DMS53 treated with DMSO at 0.1 percent for 48 hours (cell line): ENCODE data around the gene ONECUT3.
"Not testable (repeated sequence)": the region's sequence is repeated elsewhere in the genome, so short reads cannot be mapped to it uniquely, and the experiment has no call there.

ENCODE experiments used
- DNase-seq: peaks from one replicate; lab custom pipeline; 2025; ENCODE audit not compliant: unreplicated experiment; lab: John Stamatoyannopoulos, UW

ONECUT3 gene

DNA sequence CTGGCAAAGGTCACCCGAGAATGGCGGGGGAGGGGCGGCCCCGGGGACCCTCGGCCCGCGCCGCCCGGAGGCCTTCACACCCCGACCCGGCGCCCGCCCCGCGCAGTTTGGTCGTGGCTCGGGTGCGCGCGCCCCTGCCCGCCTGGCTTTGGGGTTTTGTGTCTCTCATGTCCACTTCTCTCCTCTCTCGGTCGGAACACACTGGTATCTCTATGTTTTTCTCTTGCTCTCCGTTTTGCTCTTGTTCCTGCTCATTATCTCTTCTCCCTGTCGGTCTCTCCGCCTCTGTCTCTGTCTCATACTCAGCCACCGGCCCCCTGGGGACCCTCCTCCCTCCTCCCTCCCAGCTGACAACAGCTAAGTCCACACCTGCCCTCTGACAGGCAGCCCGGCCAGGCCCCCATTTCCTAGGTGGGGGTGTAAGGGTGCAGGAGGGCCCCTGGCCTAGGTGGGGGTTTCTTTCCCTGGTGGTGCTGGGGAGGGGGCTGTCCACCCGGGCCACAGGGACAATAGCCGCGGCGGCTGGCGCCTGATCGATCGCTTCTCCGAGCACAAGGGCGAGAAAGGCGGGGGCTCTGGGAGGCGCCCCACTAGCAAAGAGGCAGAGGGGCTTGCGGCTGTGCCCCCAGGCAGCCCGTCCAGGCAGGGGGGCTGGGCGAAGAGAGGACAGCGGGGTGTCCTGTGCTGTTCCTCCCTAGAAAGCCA, 2.3 kb downstream of the ONECUT3 start:
- no peak for DNase-seq

DNA sequence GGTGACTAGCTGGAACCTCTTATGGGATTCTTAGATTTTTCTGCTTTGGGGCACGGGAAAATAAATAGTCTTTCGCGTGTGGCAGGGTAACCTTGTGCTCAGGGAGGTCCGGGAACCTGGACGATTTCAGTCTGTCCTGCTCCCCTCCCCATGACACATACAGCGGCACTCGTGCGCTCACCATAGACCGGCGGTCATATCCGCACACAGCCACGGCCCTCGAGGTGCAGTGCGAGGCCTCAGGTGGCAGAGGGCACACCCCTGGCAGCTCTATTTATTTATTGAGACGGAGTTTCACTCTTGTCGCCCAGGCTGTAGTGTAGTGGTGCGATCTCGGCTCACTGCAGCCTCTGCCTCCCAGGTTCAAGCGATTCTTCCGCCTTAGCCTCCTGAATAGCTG, 3.0 kb downstream of the ONECUT3 start:
- no peak for DNase-seq

DNA sequence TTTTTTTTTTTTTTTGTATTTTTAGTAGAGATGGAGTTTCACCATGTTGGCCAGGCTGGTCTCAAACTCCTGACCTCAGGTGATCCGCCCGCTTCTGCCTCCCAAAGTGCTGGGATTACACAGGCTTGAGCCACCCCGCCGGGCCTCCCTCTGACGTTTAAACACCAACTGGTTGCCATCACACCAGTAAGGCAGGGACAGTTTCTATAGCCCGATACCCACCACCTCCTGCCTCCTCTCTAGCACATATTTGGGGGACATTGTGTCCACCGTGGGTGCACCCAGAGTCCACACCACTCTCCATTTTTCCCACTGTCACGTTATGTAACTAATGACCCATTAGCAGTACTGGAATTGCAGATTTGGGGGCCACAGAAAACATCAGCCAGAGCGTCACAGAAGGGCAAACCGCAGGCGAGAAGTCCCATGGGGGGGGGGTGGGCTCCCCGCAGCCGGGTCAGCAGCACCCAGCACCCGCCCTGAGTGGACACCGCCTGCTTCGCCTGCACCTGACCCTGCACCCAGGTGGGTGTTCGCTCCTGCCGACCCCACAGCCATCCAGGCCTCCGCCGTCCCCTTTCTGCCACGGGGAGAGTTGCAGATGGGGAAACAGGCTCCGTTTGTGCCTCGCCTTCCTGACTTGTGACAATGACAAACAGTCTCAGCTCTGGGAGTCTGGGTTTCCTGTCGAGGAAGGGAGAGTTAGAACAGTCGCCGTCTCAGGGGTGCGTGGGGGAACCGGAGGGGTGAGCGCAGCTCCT, 3.6 kb downstream of the ONECUT3 start:
- DNase-seq, result no peak

DNA sequence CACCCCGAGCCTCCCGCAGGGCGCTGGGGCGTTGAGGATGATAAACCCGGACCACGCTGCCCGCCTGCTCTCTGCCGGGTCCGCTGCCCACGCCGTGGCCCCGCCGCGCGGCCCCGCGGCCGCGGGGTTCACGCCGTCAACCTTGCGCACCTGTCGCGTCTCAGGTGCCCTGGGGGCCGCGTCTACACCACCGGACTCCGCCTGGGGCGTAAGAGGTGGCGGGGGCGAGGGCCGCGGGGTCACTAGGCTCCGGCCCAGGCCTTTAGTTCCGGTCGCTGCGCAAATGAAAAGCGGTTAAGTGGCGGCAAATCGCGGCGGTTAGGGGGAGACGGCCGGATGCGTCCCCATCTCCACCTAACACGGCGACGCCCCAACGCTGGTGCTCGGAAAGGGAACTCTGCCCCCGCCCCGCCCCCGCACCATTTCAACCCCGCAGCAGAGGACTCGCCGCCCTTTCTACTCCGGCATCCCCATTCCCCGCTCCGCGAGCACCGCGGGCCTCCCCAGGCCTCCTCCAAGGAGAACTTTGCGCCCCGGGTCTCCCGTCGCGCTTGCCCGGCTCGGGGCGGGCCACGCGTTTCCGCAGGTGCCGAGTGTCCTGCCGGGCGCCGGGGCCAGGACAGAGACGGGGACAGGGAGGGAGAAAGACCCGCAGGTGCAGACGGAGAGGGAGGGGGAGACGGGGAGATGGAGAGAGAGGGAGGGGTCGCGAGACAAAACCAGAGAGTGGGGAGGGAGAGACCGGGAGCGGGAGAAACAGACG, 4.3 kb downstream of the ONECUT3 start:
- DNase-seq, result no peak

DNA sequence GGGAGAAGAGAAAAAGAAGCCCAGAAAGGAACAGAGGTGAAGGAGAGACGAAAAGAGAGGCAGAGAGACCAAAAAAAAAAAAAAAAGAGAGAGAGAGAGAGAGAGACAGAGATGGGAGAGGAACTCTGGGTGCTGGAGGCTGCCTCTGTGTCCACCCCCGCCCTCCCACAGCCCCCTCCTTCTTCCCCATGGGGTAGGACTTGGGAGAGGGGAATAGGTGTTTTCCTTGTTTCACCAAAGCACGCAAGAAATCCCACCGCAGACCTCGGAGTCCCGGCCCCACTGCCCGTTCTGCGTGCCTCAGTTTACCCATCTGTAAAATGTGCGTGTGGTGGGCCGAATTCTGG, 4.9 kb downstream of the ONECUT3 start:
- DNase-seq, result no peak

DNA sequence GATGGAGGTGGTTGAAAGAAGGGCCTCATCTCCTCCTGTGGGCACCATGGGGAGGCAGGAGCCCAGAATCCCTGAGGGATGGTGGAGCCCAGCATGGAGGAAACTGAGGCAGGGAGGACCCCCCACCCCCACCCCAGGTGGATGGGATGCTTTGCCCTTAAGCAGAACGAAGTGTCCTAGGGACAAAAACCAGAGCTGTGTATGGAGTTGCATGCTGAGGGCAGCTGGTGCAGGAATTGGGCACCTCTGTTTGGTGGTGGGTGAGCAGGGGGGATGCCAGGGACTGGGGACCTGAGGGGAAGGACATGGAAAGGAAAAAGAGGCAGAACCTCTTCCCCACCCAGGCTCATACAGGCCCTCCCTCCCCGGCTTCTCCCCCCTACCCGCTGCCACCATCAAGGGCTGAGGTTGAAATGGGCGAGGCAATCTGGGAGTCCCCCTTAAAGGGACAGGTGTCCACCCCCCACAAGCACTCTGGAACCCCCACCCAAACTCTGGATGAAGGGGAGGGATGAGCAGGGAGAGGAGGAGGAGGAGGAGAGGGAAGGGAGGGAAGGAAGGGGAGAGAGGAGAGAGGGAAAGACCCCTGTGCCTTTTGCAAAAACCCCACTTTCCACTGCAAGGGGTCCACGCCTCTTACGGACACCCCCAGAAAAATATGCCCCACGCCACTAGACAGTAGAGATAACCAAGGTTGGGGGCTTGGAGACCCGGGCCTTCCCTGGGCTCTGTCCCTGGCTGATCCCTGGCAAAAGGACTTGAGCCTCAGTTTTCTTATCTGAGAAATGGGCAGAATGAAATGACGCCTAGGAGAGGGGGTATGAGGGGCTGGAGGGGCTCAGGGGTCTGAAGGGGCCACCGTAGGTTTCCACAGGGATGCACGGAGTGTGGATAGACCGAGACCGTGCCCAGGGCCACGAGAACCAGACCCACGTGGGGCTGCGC, 5.9 kb downstream of the ONECUT3 start:
- no peak for DNase-seq

DNA sequence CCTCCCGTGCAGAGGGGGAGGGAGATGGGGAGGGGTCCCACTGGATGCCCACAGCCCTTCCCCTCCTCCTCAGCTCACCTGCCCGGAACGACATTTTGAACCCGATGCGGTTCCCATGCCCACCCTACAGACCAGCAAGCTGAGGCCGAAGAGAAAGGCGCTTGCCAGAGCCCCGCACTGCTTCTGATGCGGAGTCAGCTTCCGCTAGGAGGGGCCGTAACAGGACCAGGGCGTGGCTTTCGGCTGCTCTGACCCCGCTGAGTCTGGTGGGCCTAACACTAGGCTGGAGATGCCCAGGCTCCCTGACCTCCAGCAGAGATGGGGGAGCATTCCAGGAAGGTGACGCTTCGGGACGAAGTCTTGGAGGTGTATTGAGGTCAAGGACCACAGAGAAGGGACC, 6.7 kb downstream of the ONECUT3 start:
- DNase-seq, result no peak

DNA sequence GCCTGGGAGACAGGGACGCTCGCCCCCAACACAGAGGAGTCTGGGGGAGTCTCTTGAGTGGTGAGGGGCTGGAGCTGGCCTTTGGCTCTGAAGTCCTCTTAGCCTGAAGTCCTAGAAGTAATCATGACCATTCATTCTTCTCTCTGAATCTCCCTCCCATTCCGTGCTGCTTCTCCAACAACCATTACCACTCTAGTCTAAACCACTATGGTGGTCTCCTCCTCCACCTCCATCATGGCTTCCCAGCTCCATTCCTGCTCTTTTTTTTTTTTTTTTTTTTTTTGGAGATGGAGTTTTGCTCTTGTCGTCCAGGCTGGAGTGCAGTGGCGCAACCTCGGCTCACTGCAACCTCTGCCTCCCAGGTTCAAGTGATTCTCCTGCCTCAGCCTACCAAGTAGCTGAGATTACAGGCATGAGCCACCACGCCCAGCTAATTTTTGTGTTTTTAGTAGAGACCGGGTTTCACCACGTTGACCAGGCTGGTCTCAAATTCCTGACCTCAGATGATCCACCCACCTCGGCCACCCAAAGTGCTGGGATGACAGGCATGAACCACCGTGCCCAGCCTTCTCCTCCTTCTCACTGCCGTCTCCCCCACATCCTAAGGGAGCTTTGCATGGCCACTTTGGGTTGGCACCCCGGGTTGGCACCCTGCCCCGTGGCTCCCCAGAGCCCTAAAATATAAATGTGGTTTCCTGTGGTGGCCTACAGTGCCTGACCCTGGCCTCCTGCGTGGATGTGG, 7.7 kb downstream of the ONECUT3 start:
- DNase-seq, result not testable (repeated sequence)

DNA sequence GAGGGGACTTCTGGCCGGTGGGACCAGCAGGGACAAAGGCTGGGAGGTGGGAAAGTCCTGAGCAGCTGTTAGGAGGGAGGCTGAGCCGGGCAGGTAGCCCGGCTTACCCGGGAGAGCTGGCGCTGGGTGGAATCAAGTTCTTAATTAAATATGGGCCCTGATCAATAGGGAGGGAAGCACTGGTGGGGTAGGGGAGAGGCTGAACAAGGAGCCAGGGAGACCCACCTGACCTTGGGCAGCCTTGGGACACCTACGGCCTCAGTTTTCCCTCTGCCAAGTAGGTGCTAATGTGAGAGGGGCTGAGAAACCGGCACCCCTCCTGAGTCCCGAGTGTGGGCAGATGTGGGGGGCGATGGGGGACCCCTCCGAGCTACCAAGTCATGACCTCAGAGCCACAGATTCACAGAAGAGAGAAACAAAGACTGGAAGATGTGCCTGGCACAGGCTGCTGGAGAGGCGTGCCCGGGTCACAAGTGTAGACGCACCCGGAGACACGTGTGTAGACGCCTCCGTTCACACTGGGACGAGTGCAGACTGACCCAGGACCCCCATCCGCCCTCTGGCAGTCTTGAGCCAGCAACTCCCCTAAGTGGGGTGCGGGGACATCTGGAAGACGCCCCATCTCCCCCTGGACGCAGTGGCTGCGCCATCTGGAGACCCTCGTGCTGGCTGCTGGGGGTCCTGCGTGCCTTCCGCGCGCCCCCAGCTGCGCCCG, 8.4 kb downstream of the ONECUT3 start:
- no peak for DNase-seq

DNA sequence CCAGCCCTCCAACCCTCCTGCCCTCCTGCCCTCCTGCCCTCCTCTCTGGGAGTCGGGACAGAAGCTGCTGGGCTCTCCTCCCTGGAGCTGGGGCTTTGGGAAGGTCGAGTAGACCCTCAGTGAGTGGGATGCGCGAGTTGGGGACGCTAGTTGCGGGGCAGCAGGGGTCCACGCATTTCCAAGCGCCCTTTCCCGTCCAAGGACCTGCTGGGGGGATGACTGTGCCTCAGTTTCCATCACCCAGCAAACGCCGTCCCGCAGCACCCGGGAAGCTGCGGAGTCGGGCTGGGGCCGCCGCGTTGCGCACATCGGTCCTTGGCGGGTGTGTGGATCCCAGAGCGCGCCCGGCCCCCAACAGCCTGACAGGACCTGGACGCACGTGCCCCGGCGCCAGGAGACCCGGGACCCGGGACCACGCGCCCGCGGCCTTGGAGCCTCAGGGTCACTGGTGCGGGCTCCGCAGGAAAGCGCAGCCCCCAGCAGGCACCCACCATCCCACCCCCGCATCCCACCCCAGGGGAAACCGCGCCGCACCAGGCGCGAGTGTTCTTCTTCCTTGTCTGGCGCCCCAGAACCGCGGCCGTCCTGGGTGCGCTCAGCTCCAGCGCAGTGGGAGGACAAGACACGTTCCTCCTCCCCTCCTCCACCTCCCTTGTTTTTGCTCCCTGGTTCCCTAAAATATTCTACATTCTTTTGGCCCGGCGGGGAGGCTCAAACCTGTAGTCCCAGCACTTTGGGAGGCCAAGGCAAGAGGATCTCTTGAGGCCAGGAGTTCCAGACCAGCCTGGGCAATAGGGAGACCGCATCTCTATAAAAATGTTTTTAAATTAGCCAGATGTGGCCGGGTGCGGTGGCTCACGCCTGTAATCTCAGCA, 9.2 kb downstream of the ONECUT3 start:
- no peak for DNase-seq

DNA sequence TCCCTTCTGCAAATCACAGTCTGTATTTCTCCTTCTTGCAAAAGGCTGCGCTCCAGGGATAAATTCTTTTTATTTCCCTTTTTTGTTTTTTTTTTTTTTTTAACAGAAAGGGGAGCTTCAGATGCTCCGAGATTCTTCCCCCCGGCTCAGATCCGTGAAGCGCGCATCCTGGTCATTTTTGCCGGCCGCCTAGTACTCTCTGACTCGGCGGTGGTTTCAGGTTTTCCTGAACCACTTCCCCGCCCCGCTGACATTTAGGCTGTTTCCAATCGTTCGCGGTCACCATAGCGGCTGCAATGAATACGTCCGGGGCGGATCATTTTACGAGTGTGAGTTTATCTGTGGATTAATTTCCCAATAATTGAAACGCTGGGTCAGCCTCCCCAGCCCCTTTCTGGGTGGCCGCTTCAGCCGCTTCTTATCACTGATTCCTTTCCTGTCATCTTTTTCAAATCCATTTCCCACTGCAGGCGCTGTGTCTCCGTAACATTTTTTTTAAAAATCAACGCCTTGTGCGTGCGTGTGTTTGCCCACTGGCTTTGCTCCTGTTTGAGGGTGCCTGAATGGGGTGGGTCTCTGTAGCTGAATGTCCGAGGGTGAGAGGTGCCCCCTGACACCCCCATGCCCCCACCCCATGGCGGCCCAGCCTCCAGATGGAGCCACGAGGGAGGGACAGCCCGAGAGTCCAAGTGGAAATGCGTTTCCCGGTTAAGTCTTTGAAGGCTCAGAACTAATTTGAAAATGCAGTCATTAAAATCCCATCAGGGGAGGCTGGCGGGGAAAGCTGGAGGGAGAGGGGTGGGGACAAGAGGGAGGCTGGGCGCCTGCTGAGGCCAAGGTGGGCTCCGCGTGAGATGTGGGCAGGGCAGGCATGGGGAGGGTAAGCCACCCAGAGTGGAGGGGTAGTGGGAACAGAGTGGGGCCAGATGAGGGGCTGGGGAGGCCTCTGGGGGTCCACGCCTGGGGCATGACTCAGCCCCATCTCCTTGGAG, 10.6 kb downstream of the ONECUT3 start:
- DNase-seq, result no peak

DNA sequence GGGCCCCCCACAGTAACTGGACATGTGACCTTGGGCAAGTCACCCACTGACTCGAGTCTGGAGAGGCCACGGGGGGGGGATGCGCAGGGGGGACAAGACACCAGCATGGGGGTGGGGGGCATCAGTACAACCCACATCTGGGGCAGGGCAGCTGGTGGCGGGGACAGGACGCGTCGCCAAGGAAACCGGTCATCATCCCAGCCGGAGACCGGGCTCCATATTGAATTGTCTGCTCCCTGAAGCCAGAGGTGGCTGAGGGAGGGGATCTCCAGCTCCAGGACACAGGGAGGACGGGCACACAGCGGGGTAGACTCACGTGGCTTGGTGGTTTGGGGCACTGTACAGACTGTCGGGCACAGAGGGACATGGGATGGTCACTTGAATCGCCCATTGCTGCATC, 11.4 kb downstream of the ONECUT3 start:
- no peak for DNase-seq

DNA sequence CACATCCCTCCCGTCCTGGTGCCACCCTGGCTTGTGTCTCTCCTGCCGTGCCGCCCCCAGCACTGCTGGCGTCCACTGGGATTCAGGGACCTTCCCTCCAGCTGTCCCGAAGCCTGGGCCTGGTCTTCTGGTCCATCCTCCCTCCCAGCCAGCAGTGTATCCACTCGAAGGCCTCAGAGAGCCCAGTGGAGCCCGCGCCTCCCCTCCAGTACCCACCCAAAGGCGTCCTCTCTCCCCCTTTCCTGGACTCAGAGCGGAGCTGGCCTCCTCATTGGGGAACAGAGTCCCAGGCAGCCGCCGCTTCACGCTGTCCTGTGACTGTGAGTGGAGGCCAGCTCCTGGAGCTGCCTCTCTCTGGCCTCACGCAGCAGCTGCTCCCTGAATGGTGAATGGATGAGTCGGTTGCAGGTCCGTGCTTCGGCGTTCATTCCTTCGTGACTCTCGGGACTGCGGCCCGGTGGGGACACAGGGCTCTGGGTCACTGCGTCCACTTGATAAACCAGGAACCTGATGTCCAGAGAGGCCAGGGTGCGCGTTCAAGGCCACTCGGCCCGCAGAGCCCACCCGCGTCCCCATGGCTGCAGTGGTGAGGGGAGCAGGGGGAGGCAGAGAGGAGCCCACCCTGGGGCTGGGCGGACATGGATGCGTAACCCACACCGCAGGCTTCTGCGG, 12.1 kb downstream of the ONECUT3 start:
- no peak for DNase-seq

DNA sequence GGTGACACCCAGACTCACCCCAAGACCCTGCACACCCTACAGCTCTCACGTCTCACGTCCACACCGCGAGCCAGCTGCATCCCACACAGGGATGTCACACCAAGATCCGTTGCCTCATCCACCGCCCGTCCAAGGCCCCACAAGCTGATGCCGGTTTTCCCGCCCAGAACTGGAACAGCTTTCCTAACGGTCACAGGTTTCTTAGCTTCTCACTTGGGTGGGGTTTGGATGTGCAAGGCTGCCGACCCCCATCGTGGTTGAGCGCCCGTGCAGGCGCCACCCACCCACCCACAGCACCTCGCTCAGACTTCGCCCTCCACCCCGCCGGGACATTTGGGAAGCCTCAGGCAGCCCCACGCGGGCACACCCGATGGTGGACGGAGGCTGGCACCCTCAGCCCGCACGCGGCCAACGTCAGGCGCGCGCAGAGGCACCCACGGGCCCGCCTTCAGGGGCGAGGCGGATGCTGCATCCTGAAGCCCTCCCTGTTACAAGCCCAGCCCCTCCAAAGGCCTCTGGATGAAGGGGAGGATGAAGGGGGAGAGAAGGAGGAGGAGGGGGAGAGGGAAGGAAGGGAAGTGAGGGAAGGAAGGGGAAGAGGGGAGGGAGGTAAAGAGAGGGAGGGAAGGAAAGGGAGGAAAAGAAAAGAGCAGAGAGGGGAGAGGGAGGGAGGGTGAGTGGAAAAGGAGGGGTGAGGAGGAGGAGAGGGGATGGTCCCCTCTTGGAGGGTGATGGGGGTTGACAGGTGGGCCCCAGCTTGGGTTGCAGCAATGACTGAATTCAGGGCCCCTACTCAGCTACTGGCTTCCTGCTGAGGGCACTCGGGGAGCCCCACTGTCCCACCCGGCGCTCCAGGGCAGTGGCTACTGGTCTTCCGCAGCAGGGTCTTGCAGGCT, 12.8 kb downstream of the ONECUT3 start:
- DNase-seq, result no peak

DNA sequence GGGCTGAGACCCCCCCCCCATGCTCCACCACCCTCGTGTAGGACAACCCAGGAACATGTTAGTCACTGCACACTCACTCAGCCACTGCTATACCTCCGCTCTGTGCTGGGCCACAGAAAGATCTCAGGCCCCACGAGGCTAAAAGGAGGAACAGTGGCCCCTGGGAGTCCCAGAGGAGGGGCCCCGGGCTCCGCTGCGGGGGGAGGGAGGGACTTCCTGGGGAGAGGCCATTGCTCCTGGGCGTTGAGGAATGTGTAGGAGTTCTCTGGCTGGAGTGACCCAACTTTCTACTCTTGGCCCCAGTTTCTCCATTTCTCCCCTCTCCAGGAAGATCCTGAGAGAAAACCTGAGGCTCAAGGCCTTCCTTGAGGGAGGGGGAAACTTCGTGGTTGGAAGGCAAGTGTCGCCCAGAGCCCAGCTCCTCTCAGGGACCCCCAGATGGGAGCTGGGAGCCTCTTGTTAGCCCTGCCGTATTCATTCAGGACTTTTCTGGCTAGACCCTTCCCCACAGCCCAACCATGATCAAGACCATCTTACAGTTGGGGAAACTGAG, 13.6 kb downstream of the ONECUT3 start:
- no peak for DNase-seq
